H1 (cell line): ENCODE data around the gene ST6GALNAC3. TPM values are rescaled to one million over a fixed set of nuclear protein-coding genes. Genes with fewer than 3 reads are reported as not detected.

Source experiments
- ASH2L ChIP-seq: fragments of 200-600, 300-600 bp; sonication (generic); IDR thresholded peaks from one replicate; pipeline ENCODE4 v1.7.1; 2017; ENCODE audit warnings: low read length
- BRCA1 ChIP-seq: IDR thresholded peaks from 2 replicates; pipeline ENCODE4 v1.6.1; 2012; ENCODE audit warnings: low read depth, low read length, improper control_type of control experiment
- CBX5 ChIP-seq: fragments of 300-800, 300-1000 bp; sonication (generic); IDR thresholded peaks from 2 replicates; pipeline ENCODE4 v1.7.1; 2016; ENCODE audit warnings: antibody characterized with exemption, low read length, low read depth
- CHD7 ChIP-seq: fragments of 300-600 bp; sonication (generic); IDR thresholded peaks from 2 replicates; pipeline ENCODE4 v1.7.1; 2012; ENCODE audit warnings: low read length, moderate library complexity, mild to moderate bottlenecking, inconsistent platforms; ENCODE audit not compliant: insufficient replicate concordance
- E2F6 ChIP-seq: IDR thresholded peaks from 2 replicates; pipeline ENCODE4 v1.6.1; 2012; ENCODE audit warnings: inconsistent platforms
- MAFK ChIP-seq: IDR thresholded peaks from 2 replicates; pipeline ENCODE4 v1.6.1; 2012; ENCODE audit warnings: low read depth, mild to moderate bottlenecking, improper control_type of control experiment, low read length
- PHF8 ChIP-seq: fragments of 200-600 bp; sonication (generic); conservative IDR thresholded peaks from 2 replicates; pipeline ENCODE4 v1.7.1; 2012; ENCODE audit warnings: low read depth, mild to moderate bottlenecking, inconsistent platforms, low read length, moderate library complexity
- RFX5 ChIP-seq: IDR thresholded peaks from 2 replicates; pipeline ENCODE4 v1.6.1; 2011; ENCODE audit warnings: low read depth, low read length, improper control_type of control experiment, borderline replicate concordance
- SIRT6 ChIP-seq: IDR thresholded peaks from one replicate; pipeline ENCODE4 v1.7.1; 2012; ENCODE audit warnings: low read length, inconsistent platforms
- SP2 ChIP-seq: IDR thresholded peaks from 2 replicates; pipeline ENCODE4 v1.6.1; 2012; ENCODE audit warnings: mild to moderate bottlenecking, low read length, inconsistent platforms
- USF2 ChIP-seq: IDR thresholded peaks from 2 replicates; pipeline ENCODE4 v1.6.1; 2011; ENCODE audit warnings: low read length, improper control_type of control experiment
- polyA plus RNA-seq, 7 experiments: library from polyadenylated mRNA; depleted of rRNA in 3 of 7; stranded (reverse) in 5 of 7; unstranded in 2 of 7; fragments of >200 nt in 5 of 7; fragments of 200-250 nt in 2 of 7; gene quantifications; 1 replicate in 5 of 7; 2 replicates in 1 of 7; 4 replicates in 1 of 7; pipeline versions ENCODE4 v1.2.1 to v1.2.3, GENCODE V29; 2011 to 2013; ENCODE audit warnings: missing spikeins in 2 of 7, mixed read lengths in 2 of 7
- total RNA-seq: library from RNA; stranded (reverse); fragmentation: NEBNext Ultra II Directional; extraction: Animal tissue kit (Norgen Biotek cat#: 25700); gene quantifications from 2 replicates; pipeline ENCODE4 v1.2.1, GENCODE V29; 2021

ST6GALNAC3 gene
- total and polyA plus RNA-seq, 2 of the 8 experiments (the other 6 are each of a cell fraction or from before 2014, with no cell fraction given): 4.9 to 19.0 TPM

- TF ChIP-seq CHD7: no peak
- TF ChIP-seq USF2: no peak
- no peak for TF ChIP-seq E2F6
- no peak for TF ChIP-seq PHF8
- no peak for TF ChIP-seq BRCA1
- TF ChIP-seq SP2: no peak
- no peak for TF ChIP-seq CBX5
- no peak for TF ChIP-seq ASH2L
- no peak for TF ChIP-seq RFX5
- no peak for TF ChIP-seq MAFK
- TF ChIP-seq SIRT6: no peak
These were observed 103.1 kb downstream of the ST6GALNAC3 start (continued) for GRCh38 chr1:76177615-76178014.
